ENCODE results near the gene MUC12.

GRCh38 chr7:101058355-101058754 lies 89.0 kb downstream of the MUC12 start:
- TF ChIP-seq CTCF (IDR thresholded peaks at IDR 0.05) (no peak), POLR2A (IDR thresholded peaks at IDR 0.05) (no peak)

All from thyroid gland (tissue), 4 donors.